GM21529 (cell line): ENCODE measurements around the gene MMP25.
"Not testable (repeated sequence)": the region's sequence is repeated elsewhere in the genome, so short reads cannot be mapped to it uniquely, and the experiment has no call there.

Experiments
- ATAC-seq: cut with Tn5 transposase; IDR thresholded peaks from one replicate; pipeline ENCODE4 v1.9.1; 2021; ENCODE audit not compliant: unreplicated experiment

The MMP25 gene

GRCh38 chr16:3028716-3029319 lies 17.5 kb upstream of the MMP25 start:
- no peak for ATAC-seq

- no peak for ATAC-seq
Measured at GRCh38 chr16:3029491-3030221, 16.7 kb upstream of the MMP25 start.

DNA sequence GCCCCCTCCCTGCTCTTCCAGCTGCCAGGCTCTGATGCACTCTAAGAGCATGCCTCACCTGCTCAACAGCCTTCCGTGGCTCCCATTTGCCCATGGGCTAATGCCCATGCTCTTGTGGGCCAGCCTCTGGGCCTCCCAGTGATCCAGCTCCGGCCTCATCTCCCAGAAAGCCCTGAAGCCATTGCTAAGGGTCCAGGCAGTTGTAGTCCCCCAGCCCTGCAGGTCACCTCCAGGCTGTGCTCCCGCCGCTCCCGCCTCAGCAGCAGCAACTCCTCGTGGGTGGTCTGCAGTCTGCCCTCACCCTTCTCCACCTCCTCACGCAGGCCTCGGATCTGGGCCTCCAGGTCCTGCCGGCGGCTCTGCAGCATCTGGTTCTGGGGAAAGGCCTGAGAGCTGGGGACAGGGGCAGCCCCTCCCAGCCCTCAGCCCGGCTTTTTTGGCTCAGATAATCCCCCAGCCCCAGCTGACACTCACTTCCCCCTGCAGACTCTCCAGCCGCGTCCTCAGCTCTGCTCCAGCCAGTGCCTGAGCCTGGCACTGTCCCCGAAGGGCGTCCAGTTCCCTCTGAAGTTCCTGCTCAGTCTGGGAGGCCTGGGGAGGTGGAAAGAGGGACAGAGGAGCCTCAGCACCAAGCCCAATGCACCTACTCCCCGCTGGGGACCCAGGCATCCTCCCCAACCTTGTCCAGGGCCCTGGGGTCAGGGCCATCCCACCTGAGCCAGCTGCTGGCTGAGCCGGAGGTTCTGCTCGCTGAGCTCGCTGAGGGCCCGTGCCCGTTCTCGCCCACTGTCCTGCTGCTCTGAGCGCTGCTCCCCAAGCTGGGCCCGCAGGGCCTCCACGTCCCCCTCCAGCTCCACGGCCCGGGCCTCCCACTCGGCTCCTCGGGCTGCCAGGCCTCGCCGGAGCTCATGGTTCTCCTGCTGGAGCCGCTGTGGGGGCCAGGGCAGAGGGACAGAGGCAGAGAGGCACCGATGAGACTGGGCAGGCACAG lies 15.8 kb upstream of the MMP25 start:
- ATAC-seq = no peak

- no peak for ATAC-seq
Measured at GRCh38 chr16:3032624-3033023, 13.7 kb upstream of the MMP25 start.

DNA sequence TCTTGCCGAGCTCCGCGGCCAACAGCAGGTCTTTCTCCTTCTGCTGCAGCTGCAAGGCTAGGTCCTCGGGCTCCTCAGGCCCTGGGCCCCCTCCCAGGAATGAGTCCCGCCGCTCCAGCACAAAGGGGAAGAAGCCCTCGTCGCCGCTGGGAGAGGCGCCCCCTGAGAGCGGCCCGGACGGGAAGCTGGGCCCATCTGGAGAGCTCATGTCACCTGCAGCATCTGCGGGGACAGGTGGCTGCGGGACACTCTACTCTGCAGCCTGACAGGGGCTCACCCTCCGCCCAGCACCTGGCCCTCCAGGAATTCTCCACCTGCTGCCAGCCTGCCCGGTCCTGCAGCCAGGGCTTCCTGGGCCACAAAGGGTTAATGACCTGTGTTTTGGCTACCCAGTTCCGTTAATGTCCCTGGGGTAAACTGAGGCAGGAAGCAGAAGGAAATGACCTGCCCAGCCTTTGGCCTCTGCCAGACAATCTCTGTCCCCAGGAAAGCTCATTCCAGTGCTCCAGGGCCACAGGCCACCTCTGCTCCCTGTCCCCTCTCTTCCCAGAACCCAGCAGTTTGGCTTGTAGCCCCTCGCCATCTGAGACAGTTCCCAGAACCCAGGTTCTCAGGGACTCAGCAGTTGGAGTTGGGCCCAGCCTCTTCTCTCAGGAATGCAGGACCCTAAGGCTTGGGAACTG lies 10.9 kb upstream of the MMP25 start:
- ATAC-seq = no peak

DNA sequence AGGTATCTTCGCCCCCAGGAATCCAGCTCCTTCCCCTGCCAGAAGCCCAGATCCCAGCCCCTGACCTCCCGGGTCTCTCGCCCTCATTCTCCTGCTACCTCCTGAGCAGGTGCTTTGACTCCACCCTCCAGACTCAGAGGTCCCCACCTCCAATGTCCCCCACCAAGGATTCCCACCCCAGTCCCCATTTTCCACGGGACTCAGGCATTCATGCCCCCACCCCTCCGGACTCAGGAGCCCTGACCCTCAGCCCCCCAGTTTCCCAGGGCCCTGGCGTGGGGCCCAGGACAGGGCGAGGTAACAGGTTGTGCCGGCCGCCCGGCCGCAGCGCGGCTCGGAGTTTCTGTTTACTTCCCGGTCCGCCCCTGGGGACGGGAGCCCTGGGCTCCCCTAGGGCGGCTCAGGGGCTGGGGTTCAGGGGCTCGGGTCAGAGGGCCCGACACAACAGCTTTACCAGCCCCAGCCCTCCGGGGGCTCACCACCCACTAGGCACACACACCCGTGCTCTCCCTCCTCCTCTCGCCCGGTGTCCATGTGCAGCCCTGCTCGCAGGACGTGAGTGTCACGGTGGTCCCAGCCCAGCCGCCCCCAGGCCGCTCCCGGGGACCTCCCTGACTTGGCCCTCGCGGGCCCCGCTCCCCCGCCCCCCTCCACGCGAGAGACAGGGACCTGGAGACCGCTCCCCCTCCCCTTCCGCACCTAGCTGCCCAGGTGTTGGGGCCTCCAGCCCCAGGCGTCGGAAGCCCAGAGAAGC lies 10.2 kb upstream of the MMP25 start:
- no peak for ATAC-seq

DNA sequence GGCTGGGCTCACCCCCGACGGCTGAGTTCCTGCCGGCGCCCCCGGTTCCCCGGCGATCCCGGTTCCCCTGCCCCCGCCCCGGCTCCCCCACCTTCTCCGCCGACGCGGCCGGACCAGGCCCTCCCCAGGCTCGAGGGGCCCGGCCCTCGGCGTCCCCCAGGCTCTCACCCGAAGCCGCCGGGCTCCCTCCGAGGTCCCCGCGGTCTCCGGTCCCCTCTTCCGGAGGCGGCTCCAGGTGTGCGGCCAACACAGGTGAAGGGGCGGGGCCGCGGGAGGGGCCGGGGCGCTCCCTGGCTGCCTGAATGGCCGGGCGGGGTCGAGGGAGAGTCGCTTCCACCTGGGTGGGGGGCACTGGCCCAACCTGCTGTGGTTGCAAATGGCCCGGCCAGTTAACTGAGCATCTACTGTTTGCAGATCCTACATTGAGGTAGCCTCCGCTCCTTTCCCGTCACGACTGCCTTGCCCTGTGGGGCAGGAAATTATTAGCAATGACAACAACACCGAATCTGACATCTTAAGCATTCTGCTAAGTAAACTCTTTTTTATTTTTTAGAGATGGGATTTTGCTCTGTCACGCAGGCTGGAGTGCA lies 9.5 kb upstream of the MMP25 start, which contains the start of gene BICDL2:
Gene BICDL2 (minus strand): TSS at position 219 of the 590 bp plus-strand sequence. CDS start 1,448 bp downstream, outside the sequence.
- no peak for ATAC-seq

DNA sequence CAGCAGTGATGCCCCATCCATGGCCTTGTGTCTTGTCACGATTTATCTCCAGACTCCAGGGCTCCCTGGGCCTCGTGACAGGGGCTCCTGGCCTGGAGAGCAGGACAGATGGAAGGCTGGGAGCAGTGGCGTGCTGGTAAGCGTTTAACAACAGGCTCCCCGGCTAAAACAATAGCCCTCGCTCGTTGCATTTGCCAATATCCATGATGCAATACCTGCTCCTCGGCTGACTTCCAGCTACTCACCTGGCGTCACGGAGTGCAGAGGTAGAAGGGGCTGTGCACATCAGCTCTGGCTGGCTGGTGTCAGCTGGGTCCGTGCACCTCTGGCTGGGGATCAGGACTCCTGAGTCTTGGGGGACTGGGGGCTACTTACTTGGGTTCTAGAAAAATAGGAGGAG lies 8.1 kb upstream of the MMP25 start:
- no peak for ATAC-seq

- ATAC-seq = no peak
Measured at GRCh38 chr16:3038896-3039295, 7.5 kb upstream of the MMP25 start.

DNA sequence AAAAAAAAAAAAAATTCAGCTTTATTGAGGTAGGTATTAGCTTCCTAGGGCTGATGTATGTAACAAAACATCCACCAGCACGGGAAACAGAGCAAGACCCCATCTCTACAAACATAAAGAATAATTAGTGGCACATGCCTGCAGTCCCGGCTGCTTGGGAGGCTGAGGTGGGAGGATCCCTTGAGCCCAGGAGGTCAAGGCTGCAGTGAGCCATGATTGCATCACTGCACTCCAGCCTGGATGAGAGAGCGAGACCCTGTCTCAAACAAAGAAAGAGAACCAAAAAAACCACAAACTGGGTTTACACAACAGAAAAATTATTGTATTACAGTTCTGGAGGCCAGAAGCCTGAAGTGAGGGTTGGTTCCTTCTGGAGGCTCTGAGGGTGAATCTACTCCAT lies 4.0 kb upstream of the MMP25 start:
- ATAC-seq = no peak

DNA sequence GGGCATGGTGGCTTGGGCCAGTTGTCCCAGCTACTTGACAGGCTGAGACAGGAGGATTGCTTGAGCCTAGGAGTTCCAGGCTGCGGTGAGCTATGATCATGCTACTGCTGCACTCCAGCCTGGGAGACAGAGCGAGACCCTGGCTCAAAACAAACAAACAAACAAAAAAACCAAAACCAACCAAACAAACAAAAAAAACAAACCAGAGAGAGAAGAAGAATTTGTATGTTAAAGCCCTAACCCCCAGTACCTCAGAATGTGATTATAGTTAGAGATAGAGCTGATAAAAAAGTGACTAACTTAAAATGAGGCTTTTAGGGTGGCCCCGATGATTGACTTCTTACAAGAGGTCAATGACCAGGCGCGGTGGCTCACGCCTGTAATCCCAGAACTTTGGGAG lies 1.7 kb upstream of the MMP25 start:
- no peak for ATAC-seq

DNA sequence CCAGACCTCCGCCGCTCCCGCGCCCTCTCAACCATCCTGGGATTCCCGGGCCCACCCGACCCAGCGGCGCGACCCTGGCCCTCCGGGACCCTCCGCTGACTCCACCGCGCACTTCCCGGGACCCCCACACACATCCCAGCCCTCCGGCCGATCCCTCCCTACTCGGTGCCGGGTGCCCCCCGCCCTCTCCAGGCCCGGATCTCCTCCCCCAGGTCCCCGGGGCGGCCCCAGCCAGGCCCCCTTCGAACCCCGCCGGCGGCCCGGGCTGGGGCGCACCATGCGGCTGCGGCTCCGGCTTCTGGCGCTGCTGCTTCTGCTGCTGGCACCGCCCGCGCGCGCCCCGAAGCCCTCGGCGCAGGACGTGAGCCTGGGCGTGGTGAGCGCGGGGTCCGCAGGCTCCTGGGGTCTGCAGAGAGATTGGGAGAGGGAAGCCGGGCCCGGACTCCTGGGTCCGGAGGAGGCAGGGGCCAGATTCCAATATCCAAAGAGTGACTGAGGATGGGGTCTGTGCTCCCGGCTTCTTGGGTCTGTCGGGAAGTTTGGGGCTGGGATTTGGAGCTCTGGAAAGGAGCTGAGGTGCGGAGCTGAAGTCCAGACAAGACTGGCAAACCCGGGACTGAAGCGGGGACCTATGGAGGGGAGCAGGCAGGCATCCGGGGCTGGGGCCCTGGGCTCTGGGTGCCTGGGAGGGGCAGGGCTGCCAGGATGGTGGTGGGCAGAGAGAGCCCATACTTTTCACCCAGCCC lies 453 bp downstream of the MMP25 start:
- ATAC-seq = no peak

DNA sequence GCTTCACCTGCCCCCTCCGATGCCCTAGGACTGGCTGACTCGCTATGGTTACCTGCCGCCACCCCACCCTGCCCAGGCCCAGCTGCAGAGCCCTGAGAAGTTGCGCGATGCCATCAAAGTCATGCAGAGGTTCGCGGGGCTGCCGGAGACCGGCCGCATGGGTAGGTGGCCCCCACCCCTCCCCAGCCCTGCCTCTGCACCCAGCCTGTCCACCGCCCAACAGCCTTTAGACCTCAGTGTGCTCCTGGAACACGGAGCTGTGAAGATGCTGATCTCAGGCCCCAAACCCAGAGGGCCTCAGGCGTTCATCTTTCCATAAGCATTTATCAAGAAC lies 993 bp downstream of the MMP25 start:
- ATAC-seq = no peak

GRCh38 chr16:3049921-3050481 lies 3.6 kb downstream of the MMP25 start:
- no peak for ATAC-seq

GRCh38 chr16:3050487-3050886 lies 4.1 kb downstream of the MMP25 start:
- no peak for ATAC-seq

DNA sequence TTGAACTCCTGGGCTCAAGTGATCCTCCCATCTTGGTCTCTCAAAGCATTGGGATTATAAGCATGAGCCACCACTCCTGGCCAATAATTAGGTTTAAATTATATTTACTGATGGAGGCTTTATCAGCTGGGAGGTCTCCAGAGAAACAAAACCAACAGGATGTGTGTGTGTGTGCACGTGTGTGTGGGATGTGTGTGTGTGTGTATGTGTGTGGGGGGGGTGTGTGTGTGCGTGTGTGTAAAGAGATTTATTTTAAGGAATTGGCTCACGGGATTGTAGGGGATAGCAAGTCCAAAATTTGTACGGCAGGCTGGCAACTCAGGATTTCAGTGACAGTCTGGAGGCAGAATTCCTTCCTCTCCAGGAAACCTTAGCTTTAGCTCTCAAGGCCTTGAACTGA lies 4.6 kb downstream of the MMP25 start:
- ATAC-seq = no peak

- ATAC-seq = no peak
Measured at GRCh38 chr16:3051494-3051893, 5.1 kb downstream of the MMP25 start.

DNA sequence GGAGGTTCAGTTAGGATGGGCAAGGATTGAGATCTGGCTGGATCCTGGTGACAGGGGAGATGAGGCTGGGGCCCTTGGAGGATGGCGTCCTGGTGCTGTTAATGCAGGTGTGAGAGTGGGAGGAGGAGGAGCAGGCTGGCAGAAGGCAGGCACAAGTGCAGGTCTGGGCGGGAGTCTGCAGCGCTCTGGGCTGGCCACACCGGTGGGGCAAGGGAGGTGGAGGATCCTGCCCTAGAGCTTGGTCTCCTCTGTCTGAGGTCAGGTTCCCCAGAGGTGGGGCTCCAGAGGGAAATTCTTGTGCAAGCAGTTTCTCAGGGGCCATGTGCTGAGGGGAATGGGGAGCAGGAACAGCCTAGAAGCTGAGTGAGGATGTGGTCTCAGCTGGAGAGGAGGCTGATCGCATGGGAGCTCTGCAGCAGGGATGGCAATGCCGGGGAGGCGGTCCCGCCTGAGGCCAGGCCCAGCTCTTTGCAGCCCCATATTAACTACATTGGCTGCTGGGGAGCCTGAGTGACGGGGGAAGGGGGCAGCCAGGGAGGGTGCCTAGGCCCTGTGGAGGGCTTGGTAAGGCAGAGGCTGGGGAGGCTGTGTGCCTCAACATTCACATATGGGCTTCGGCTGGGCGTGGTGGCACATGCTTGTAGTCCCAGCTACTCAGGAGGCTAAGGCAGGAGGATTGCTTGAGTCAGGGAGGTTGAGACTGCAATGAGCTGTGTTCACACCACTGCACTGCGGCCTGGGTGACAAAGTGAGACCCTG lies 6.4 kb downstream of the MMP25 start:
- not testable (repeated sequence) for ATAC-seq
